ENCODE data around the gene RELN.

RELN gene

DNA sequence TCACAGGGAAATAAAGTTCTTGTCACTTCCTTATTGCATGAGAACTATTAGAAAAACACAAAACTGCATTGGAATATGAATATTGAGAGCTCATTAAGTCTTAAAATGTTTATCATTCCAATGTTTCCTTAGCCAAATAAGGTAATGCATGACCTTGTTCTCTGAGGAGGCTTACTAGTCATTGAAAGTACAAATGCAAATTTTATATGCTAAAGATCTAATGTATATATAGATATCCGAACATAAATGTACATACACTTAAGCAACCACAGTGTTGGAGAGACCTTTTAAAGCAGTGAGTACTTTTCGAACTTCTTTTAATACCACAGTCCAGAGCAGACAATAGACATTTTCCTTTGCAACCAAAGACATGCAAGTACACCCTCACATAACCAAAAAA, 96.1 kb downstream of the RELN start:
- DNase-seq (ENCODE audit: low spot score): no peak

DNA sequence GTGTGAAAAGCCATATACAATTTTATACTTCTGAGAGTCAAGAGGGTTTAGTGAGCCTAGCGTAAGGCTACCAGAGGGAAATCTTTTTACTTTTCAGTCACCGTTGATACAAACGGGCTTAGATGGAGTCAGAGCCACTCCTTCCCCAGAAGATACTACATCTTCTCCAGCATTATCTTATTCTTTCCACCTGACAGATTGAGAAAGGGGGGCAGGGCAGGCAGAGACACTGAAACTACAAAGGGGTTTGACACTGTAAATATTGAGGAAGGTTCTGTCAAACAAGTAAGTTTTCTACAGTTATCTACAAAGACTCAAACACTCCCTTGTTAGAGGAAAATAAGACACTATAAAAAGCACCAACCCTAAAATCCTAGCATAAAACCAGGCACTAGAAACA, 100.0 kb downstream of the RELN start:
- no peak for DNase-seq (ENCODE audit: low spot score)

DNA sequence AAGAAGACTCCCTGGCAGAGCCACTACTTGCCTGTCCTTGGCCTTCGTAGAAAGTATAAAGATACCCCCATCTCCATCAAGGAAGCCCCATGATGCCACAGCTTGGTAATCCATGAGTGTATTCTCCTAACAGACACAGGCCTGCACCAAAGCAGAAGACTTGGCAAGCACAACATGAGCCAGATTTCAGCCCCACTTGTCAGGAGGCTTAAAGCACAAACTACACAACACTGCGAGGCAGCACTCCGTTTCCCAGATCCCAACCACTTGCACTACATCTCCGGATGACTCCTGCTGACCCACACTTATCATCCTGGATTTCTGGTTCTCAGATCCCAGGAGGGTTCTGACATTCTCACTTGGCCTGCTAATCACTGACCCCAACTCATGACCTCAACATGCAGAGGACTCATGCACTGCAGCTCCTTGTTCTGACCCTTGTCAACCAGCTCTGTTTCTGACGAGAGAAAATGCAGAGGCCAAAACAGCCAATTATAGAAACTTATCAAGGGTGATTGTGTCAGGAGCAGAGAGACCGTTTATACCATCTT, 100.8 kb downstream of the RELN start:
- no peak for DNase-seq (ENCODE audit: low spot score)

DNA sequence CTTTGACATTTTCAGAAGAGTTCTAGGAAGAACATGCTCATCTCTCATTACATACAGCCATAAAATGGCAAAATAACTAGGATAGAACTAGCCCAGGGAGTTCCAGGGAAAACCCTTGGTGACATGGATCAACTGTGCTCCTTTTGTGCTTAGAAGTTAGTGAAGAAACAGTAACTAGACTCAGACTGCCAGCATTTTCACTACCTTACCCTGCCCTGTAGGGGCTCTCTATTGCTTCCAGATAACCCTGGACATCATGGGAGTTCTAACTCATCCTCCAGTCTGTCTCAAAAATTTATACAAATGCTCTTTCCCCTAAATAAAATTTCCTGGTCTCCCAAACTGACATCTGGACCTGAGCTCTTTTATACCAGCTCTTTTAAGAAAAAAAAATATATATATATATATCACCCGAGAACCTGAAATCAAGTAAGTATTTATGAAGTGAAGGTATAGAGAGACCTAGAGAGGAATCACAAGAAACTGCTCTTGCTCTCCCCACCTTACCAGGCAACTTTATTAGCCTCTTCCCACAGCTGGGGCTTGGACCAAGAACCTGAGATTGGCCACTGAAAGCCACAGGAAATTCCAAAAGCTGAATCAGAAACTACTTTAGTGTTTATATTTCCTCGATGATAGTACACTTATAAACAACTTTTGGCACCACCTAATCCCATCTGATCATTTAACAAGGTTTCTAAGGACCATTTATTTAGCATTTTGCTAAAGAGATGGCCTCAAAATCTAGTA, 101.4 kb downstream of the RELN start:
- no peak for DNase-seq (ENCODE audit: low spot score)

DNA sequence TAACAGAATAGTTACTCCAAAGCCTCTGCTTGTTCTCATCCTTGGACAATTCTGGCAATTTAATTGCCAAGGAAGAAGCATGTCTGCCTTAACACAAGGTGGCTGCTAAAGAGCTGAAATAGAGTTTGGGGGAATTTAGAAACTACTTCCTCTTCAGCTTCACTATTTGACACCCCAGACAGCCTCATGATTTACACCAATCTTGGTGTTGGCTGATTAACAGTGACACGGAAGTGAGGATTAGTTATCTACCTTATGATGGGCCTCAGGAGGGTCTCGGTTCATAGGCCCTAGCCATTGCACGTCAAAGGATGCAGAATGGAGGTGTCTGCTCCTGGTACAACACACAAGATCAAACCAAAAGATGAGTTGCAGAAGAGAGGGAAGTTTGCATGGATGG, 102.4 kb downstream of the RELN start:
- DNase-seq (ENCODE audit: low spot score): no peak

DNA sequence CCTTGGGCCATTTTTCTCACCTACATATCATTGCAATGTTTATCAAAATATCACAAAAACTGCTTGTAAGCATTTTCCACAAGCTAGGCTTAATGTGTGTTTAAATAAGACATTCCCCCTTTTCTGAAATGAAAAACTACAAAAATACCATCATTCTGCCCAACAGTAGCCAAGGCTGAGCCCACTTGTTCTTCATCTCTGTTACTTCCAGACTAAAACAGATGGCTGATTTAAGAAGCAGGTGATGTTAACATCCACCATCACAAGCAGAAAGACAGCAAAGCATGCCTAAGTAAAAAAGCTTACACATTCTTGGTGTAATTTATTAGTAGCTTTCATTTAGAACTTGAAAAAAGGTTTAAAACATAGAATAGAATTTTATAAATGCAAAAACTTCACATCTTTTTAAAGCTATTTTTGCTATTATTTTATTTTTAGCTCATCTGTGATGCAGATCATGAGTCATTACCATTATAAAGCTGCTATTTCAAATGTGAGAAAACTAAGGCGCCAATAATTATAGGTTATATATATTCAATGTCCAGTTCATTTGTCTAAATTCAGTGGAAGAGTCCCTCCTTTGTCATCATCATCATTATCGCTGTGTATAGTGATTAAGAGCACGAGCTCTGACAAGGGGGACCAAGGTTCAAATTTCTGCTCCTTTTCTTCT, 109.4 kb downstream of the RELN start:
- no peak for DNase-seq (ENCODE audit: low spot score)

DNA sequence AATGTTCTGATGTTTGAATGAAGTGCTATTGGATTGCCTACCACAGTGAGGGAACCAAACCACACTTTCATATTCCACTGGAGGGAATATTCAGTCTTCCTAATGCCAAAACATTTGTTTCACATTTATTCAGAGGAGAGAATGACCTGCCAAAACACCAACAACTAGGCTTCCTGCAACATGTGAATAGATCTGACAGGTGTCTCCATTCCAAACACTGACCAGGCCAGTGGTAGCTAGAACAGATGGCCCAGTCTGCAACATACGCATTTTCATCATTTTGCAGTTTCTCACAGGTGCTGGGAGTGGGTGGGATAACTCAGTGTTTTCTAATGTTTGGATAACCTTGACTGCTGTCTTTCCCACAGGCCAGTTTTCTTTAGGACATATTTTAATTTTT, 110.0 kb downstream of the RELN start:
- DNase-seq (ENCODE audit: low spot score): no peak

DNA sequence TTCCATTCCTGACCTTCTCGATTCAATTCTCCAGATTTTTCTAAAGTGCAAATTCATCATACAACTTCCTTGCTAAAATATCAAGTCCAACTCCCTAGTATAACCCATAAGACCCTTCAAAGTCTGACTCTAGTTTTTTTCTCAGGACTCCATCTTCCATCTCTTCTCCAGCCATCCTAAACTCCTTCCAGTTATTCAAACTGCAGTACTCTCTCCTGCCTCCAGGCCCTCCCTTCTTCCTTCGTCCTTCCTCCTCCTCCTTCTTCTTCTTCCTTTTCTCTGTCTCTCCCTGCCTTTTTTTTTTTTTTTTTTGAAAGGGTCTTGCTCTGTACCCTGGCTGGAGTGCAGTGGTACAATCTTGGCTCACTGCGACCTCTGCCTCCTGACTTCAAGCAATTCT, 111.9 kb downstream of the RELN start:
- no peak for DNase-seq (ENCODE audit: low spot score)

DNA sequence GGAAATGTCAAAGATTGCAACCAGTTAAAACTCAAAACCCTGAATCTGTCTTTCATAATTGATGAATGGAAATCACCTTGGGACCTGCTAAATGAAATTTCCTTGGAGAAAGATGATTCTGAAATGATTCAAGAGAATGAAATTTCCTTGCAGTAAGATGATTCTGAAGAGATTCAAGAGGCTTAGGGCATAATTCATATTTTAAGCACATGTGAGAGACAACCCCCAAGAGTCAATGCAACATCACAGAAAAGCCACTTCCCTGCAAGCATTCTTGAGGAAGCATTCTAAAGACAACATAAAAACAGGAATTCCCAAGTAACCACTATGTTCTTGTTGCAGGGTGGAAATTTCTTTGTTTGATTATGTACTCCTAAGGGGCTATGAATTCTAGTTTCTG, 113.7 kb downstream of the RELN start:
- no peak for DNase-seq (ENCODE audit: low spot score)

DNA sequence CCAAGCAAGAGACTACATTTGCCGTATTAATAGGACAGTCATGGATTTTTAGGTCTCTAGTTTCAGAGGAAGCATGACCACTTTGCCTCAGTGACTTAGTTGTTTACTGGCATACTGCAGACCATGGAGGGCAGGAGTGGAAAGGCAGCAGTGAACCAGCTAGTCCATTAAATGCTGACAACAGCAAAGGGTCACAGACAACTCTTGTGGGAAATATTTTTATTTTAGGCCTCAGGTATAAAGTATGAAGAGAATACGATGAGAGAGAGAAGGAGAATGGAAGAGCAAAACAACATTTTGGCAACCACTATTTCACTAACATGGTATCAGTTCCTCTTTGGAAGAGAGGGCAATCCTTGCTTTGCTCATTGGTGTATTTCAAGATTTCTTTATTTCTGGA, 118.0 kb downstream of the RELN start:
- DNase-seq (ENCODE audit: low spot score): no peak

DNA sequence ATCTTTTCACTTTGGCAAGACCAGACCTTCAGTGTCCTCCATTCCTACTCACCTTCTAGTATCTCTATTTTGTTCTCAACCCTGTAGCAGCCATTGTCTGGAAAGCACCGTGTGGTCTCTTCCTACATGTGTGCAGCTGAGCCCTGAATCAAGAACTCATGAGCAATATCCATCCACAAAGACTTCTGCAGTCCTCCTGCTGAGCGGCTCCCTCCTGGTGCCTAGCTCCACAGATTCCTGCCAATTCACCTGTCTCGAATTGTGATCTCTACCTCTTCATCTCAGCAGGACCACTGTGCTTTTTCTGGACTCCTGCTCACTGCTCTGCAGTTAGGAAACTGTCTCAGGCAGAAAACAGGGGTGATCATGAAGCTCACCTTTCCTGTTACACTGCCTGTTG, 118.8 kb downstream of the RELN start:
- DNase-seq (ENCODE audit: low spot score): no peak

DNA sequence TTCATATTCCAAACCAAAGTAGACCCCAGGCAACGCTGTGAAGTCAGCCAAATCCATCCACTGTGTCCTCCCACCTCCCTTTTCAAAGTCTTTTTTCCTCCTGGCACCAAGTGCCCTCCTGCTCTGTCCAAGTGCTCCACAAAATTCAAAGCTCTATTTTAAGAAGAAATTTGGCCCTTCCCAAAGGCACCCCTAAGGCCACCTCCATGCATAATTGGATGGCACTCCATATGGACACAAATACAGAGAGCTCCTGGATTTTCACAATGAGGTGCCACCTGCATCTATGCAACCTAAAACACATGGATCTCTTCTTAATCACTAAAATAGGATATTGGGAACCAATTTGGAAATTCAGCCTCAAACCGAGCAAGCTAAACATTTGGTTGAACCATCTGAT, 121.6 kb downstream of the RELN start:
- DNase-seq (ENCODE audit: low spot score): no peak

DNA sequence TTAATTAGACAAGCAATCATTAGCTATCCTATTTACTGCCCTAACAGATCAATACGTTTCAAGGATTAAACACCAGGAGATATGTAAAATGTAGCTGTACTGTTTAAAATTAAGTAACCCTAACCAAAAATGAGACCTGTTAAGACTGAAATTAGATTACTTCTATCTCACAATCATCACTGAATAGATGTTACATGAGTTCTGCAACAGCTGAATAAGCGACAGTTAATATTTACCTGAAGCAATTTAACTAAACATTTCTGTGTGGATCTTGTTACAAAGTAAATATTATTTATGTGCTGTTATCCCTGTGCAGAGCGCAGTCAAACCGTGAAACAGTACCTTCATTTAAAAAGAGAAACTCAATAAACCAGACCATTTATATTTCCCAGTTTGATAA, 122.5 kb downstream of the RELN start:
- no peak for DNase-seq (ENCODE audit: low spot score)

DNA sequence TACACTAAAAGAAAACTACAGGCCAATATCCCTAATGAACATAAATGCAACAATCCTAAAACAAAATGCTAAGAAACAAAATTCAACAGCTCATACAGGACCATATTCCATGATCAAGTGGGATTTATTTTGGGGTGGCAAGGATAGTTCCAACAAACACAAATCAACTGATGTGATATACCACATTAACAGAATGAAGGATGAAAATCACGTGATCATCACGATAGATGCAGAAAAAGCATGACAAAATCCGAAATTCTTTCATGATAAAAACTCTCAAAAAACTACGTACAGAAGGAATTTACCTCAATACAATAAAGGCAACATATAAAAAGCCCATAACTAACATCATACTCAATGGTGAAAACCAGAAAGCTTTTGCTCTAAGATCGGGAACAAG, 124.0 kb downstream of the RELN start:
- no peak for DNase-seq (ENCODE audit: low spot score)

DNA sequence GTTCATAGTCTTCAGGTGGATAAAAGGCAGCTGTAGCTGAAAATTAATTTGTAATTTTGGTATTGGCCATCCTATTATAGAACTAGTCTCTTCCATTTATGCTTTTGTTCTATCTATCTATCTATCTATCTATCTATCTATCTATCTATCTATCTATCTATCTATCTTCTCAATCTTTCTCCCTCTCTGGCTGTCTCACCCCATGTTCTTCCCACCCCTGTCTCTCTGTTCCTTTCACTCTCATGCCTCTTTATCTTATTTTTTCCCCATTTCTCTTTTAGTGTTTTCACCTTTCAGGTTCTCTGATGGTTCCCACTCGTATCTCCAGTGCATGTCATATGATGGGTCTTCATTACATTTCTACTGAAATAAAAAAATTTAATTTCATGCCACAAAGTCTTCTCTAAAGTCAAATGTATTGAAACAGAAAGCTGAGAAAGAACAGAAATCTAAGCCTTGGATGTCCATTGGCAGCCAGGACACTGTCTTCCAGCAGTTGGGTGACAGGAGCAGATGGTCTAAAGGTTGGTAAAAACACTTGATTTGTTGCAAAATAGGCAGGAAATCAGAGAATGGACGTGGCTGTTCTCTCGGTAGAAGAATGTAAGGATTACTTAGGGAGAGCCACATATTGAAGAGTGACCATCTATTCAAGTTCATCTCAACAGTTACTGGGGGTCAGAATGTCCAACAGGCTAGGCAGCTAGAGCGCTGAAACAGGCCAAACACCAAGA, 127.0 kb downstream of the RELN start:
- DNase-seq (ENCODE audit: low spot score): no peak

DNA sequence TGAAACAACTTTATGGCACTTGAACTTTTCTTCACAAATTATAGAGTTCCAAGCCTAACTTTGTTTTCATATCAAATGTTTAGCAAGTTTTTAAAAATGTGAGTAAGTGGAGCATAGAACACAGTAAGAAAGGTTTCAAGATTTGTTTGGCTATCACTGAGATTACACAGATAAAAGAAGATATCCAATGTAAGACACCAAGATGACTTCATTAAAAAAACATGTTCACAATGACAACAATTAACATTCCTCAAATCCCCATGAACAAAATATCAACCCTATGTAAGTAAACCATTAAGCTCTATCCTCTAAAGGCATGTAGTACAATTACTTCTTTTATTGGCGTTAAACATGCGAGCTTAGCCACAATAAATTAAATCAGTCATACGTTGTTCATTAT, 129.7 kb downstream of the RELN start:
- no peak for DNase-seq (ENCODE audit: low spot score)

DNA sequence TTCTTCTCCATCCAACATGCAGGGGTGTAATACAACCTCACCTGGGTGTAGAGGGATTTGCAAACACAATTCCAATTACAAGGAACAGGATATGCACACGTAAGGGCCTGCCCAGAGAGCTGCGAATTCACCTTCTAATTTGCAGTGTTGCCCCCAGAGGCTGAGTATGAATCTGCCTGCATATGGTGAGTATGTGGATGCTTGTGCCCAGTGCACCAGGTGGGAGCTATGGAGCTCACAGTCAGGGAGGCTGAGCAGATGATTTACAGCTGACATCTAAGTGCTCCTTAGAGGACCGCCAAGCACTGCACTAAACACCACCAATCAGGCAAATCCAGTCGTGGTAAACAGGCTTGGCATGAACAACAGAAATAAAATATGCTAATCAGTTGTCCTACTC, 132.0 kb downstream of the RELN start:
- DNase-seq (ENCODE audit: low spot score): no peak

DNA sequence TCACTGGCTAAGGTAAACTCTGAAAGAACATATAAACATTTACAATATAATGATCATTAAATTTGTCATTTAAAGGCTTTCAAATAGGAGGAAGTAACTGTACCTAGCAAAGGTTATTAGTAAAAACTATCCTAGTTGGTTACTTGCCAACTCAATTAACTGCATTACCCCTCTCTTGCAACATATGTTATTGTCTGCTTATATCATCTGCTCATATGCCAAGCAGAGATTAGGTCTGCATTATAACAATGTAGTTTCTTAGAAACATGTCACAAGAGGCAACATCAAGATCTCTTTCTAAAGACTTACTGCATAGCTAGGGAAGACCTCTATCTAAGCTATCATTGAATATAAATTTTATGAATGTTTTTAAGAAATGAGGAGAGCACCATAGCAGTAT, 132.5 kb downstream of the RELN start:
- no peak for DNase-seq (ENCODE audit: low spot score)

DNA sequence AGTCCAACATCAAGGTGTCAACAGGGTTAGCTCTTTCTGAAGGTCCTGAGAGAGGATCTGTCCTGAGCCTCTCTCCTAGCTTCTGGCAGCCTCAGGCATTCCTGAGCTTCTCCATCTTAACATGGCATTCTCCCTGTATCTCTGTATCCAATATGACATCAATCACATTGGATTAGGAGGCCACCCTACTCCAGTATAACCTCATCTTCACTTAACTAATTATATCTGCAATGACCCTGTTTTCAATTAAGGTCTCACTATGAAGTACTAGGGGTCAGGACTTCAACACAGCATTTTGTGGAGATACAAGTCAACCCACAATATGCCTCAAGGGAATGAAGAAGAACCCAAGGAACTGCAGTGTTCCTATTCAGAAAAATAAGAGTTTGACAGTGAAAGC, 133.8 kb downstream of the RELN start:
- no peak for DNase-seq (ENCODE audit: low spot score)

DNA sequence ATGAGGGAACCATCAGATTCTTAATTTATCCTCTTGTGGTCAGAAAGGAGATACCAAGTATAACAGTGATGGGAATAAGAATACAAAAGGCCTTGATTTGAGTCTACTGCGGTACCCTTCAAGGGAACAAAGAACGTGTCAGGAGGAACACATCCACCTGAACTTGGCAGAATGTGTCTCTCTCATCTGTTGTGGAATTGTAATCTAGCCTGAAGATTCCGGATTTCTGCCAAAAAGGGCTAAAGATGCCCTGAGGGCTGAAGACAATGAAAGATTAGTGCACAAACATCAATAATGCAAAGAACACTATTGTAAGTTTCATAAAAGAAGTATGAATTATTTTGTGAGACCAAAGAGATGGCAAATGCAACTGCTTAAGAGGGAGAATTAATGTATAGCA, 134.8 kb downstream of the RELN start:
- no peak for DNase-seq (ENCODE audit: low spot score)

DNA sequence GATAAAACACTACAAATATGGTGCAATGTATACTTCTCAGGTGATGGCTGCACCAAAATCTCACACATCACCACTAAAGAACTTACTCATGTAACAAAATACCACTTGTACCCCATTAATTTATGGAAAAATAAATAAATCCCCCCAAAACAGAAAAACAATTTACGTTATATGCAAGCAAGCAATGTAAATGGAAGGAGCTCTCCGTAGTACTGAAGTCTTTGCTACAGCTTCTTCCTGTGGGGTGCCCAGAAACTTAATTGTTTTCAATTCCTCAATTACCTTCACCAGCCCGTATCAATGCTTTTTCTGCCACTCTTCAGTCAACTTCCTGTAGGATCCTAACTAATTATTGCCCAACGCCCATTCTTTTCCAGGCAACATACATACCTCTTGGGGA, 138.1 kb downstream of the RELN start:
- DNase-seq (ENCODE audit: low spot score): no peak

DNA sequence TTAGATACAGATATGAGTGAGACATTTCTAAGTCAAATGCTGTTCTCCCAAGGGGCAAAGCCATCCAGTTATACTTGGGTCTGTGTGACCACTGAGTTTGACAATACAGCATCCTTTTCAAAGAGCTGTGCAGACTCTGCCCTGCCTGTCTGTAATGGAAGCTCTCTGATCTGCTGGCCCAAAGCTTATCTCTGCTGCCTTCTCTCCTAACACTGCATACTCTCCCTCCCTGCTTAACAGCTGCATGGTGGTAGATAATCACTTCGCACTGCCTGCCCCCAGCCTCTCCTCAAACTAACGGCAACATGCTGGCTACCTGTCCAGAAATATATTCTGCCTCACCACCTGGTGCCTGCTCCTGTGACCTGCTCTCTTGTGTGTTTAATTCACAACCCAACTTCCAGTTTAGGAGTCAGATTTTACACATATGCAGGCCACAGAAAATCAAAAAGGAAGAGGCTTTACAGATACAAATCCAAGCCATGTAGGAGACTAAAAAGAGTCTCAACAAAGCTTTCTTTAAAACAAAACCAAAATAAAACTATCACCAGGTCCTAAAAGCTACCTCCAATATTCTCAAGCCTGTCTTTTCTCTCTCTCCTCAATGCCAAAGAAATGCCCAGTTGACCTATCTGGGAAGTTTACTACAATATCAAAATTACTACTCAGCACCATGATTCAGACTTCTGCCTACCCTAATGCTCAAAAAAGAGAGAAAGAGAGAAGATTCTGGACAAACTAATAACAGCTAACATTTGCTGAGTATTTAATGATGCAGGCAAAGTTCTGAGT, 145.6 kb downstream of the RELN start:
- no peak for DNase-seq (ENCODE audit: low spot score)

Data from left forelimb (tissue), 1 donor.